IMR-90 (cell line): ENCODE measurements around the gene ROBO2. TPM values are rescaled to one million over a fixed set of nuclear protein-coding genes. Genes with fewer than 3 reads are reported as not detected.

Experiments
- ATAC-seq: fragments of 200-7000 bp; cut with Tn5 transposase; 2 replicates; pipeline ENCODE4 v1.9.1; 2020; ENCODE audit warnings: low read depth, mild to moderate bottlenecking, moderate library complexity
- BruUV-seq: library from RNA; stranded (reverse); fragments of 400-500 nt; replicated peaks from 2 replicates; lab custom pipeline; 2021; lab: Mats Ljungman, UMichigan
- CTCF ChIA-PET: fragments of 300-600 bp; formaldehyde crosslinking; extraction: SDS; loops from one replicate; lab custom pipeline; 2021; ENCODE audit warnings: antibody characterized with exemption; lab: Yijun Ruan, JAX
- POLR2A ChIA-PET: fragments of 300-600 bp; sonication (Branson Sonifier 250); formaldehyde crosslinking; loops from one replicate; lab custom pipeline; 2022; ENCODE audit warnings: antibody characterized with exemption; ENCODE audit not compliant: unreplicated experiment; lab: Charles Lee
- DNase-seq: peaks from one replicate; pipeline ENCODE4 v3.0.0; 2013
- H2AFZ ChIP-seq: replicated peaks from 2 replicates; pipeline ENCODE3; 2013; ENCODE audit warnings: low read length, mild to moderate bottlenecking; ENCODE audit not compliant: poor library complexity
- H2AK5ac ChIP-seq: 2 replicates; pipeline ENCODE4 v1.6.1; 2013; ENCODE audit warnings: low read depth, low read length, inconsistent platforms
- H2AK9ac ChIP-seq: replicated peaks from 2 replicates; pipeline ENCODE3; 2013; ENCODE audit warnings: mild to moderate bottlenecking, low read depth, low read length, moderate library complexity; ENCODE audit not compliant: poor library complexity
- H2BK120ac ChIP-seq: 2 replicates; pipeline ENCODE4 v1.6.1; 2013; ENCODE audit warnings: low read depth, low read length, inconsistent platforms
- H2BK15ac ChIP-seq: 3 replicates; pipeline ENCODE4 v1.6.1; 2013; ENCODE audit warnings: low read depth, low read length, inconsistent platforms
- H2BK20ac ChIP-seq: 2 replicates; pipeline ENCODE4 v1.6.1; 2013; ENCODE audit warnings: low read depth, mild to moderate bottlenecking, inconsistent platforms, low read length, moderate library complexity
- H2BK5ac ChIP-seq: 2 replicates; pipeline ENCODE4 v1.6.1; 2013; ENCODE audit warnings: mild to moderate bottlenecking, low read depth, low read length, inconsistent platforms; ENCODE audit not compliant: poor library complexity, severe bottlenecking
- H3K14ac ChIP-seq: replicated peaks from 2 replicates; pipeline ENCODE4 v1.6.1; 2013; ENCODE audit warnings: low read depth, low read length, inconsistent platforms
- H3K18ac ChIP-seq: 2 replicates; pipeline ENCODE4 v1.6.1; 2013; ENCODE audit warnings: low read depth, low read length, control low read depth
- H3K23ac ChIP-seq: 2 replicates; pipeline ENCODE4 v1.6.1; 2013; ENCODE audit warnings: low read depth, low read length, inconsistent platforms
- H3K27ac ChIP-seq: 2 replicates; pipeline ENCODE4 v1.5.1; 2013; ENCODE audit warnings: mild to moderate bottlenecking, control low read depth, low read length; ENCODE audit not compliant: insufficient read depth
- H3K27me3 ChIP-seq: 2 replicates; pipeline ENCODE4 v1.6.1; 2013; ENCODE audit warnings: low read length; ENCODE audit not compliant: control insufficient read depth, insufficient read depth
- H3K36me3 ChIP-seq: 2 replicates; pipeline ENCODE4 v1.6.1; 2013; ENCODE audit warnings: low read length, mixed read lengths; ENCODE audit not compliant: control insufficient read depth, insufficient read depth
- H3K4ac ChIP-seq: 2 replicates; pipeline ENCODE4 v1.6.1; 2013; ENCODE audit warnings: low read depth, low read length, inconsistent platforms
- H3K4me1 ChIP-seq: 2 replicates; pipeline ENCODE4 v1.6.1; 2013; ENCODE audit warnings: low read length, mixed read lengths; ENCODE audit not compliant: control insufficient read depth, insufficient read depth
- H3K4me2 ChIP-seq: 2 replicates; pipeline ENCODE4 v1.6.1; 2013; ENCODE audit warnings: low read depth, mild to moderate bottlenecking, control low read depth, low read length, moderate library complexity
- H3K4me3 ChIP-seq: 2 replicates; pipeline ENCODE4 v1.5.1; 2013; ENCODE audit warnings: low read depth, mild to moderate bottlenecking, control low read depth, low read length, moderate library complexity; ENCODE audit not compliant: insufficient read depth
- H3K56ac ChIP-seq: 2 replicates; pipeline ENCODE4 v1.6.1; 2013; ENCODE audit warnings: low read length, inconsistent platforms; ENCODE audit not compliant: insufficient read depth; ENCODE audit errors: extremely low read depth
- H3K79me1 ChIP-seq, 2 experiments: 2 replicates each; pipeline ENCODE4 v1.6.1; 2013; ENCODE audit warnings: low read length in 2 of 2, inconsistent platforms in 1 of 2, low read depth in 1 of 2
- H3K9ac ChIP-seq: 2 replicates; pipeline ENCODE4 v1.6.1; 2013; ENCODE audit warnings: low read depth, low read length, control low read depth
- H3K9me1 ChIP-seq: 2 replicates; pipeline ENCODE4 v1.6.1; 2013; ENCODE audit warnings: low read length, inconsistent platforms; ENCODE audit not compliant: insufficient read depth
- H3K9me3 ChIP-seq: 2 replicates; pipeline ENCODE4 v1.6.1; 2013; ENCODE audit warnings: low read length; ENCODE audit not compliant: control insufficient read depth, insufficient read depth
- H4K20me1 ChIP-seq: 2 replicates; pipeline ENCODE4 v1.6.1; 2013; ENCODE audit warnings: low read length, inconsistent platforms; ENCODE audit not compliant: insufficient read depth
- H4K5ac ChIP-seq: 2 replicates; pipeline ENCODE4 v1.6.1; 2013; ENCODE audit warnings: mild to moderate bottlenecking, low read depth, low read length, control low read depth
- H4K8ac ChIP-seq, 2 experiments: 2 replicates each; pipeline ENCODE4 v1.6.1; 2013; ENCODE audit warnings: low read depth in 2 of 2, low read length in 2 of 2, control low read depth in 1 of 2, inconsistent platforms in 1 of 2
- H4K91ac ChIP-seq: 2 replicates; pipeline ENCODE4 v1.6.1; 2013; ENCODE audit warnings: low read depth, low read length, inconsistent platforms; ENCODE audit not compliant: insufficient read depth
- CHD1 ChIP-seq: IDR thresholded peaks from 2 replicates; pipeline ENCODE4 v1.6.1; 2012; ENCODE audit warnings: low read depth, low read length, improper control_type of control experiment
- MAFK ChIP-seq: IDR thresholded peaks from 2 replicates; pipeline ENCODE4 v1.6.1; 2012; ENCODE audit warnings: low read depth, low read length, improper control_type of control experiment
- MAZ ChIP-seq: IDR thresholded peaks from 2 replicates; pipeline ENCODE4 v1.6.1; 2012; ENCODE audit warnings: low read depth, mild to moderate bottlenecking, low read length, improper control_type of control experiment, moderate library complexity, borderline replicate concordance
- RFX5 ChIP-seq: IDR thresholded peaks from 2 replicates; pipeline ENCODE4 v1.8.0; 2012; ENCODE audit warnings: low read depth, mild to moderate bottlenecking, low read length, moderate library complexity
- WGBS, 2 experiments: methylation state at CpG; one replicate each; pipeline versions ENCODE4 v1.1.5 to v1.1.7; 2013; ENCODE audit warnings: missing lambda C conversion rate in 2 of 2; ENCODE audit not compliant: insufficient read length in 1 of 2; ENCODE audit errors: extremely low coverage in 2 of 2; 5-methylcytosine and 5-hydroxymethylcytosine counted together
- dilution Hi-C: fragments of 300-500 bp; cut with HindIII; formaldehyde crosslinking; loops from one replicate; pipeline ENCODE4 v1.14.3; 2018; ENCODE audit warnings: low sequenced_read_pairs; ENCODE audit not compliant: unreplicated experiment
- in situ Hi-C: fragments of 300-500 bp; cut with MboI; formaldehyde crosslinking; loops from 3 replicates; pipeline ENCODE4 v1.14.3; 2019; ENCODE audit warnings: low sequenced_read_pairs, inconsistent platforms, mixed read lengths
- intact Hi-C: fragments of 100-400 bp; cut with micrococcal nuclease; formaldehyde crosslinking; loops from 2 replicates; pipeline ENCODE4 v1.10.0; 2022
- polyA plus RNA-seq, 3 experiments: library from polyadenylated mRNA; depleted of rRNA; stranded (reverse); fragments of >200 nt; gene quantifications; 2 replicates each; pipeline ENCODE4 v1.2.3, GENCODE V29; 2012; ENCODE audit warnings: low replicate concordance in 1 of 3
- total RNA-seq: library from RNA; depleted of rRNA; stranded (reverse); fragments of >200 nt; gene quantifications from 2 replicates; pipeline ENCODE4 v1.2.3, GENCODE V29; 2012
- TF ChIP-seq, protein P1 (sequence below): conservative IDR thresholded peaks from 2 replicates; pipeline ENCODE4 v1.5.1; 2012; ENCODE audit warnings: mild to moderate bottlenecking, low read depth, low read length, improper control_type of control experiment

The ROBO2 gene
- total and polyA plus RNA-seq, 2 of the 4 experiments (the other 2 are of a cell fraction), result 9.3 to 14.5 TPM

DNA sequence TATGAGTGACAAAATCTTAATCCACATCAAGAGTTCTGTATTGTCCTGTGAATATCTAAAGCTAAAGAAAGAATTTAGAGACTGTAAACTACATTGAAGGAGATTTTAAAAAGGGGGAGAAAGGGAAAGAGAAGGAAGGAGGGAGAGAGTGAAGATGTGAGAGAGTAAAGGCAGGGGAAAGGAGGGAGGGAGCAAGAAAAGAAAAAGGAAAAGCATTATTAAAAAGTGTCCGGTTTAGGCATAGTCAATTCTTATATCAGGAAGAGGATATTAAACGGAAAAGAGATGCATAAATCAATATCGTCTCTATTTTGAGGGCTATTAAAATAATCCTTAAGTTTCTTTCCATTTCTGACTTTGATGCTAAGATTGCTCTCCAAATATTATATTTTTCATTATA, 332.1 kb downstream of the ROBO2 start:
- ChIA-PET CTCF (no interaction called here), POLR2A (no interaction called here)
- Histone ChIP-seq H2BK20ac (no peak overlapping the region), H3K4me1 (no peaks in the 10 kb centered on the region), H2BK15ac (no peak overlapping the region), H3K4me3 (no peak overlapping the region), H4K91ac (no peak overlapping the region), H3K14ac (no peak overlapping the region), H2AK5ac (no peak overlapping the region), H3K79me1 (no peaks in the 10 kb centered on the region), H3K9ac (no peak overlapping the region), H3K23ac (no peak overlapping the region), H4K5ac (no peak overlapping the region), H3K36me3 (no peaks in the 10 kb centered on the region), H3K9me3 (no peaks in the 10 kb centered on the region), H2AFZ (no peak overlapping the region), H3K56ac (no peak overlapping the region), H3K27ac (no peak overlapping the region), H2BK5ac (no peak overlapping the region), H2AK9ac (no peak overlapping the region), H3K4ac (no peak overlapping the region), H4K8ac (no peak overlapping the region), H3K9me1 (no peaks in the 10 kb centered on the region), H3K18ac (no peak overlapping the region), H3K4me2 (no peak overlapping the region), H4K20me1 (no peaks in the 10 kb centered on the region), H3K27me3 (no peaks in the 10 kb centered on the region), H2BK120ac (no peak overlapping the region)
- WGBS, 2 experiments, result no CpG with 5 or more reads among the region's 3 CpGs
- ATAC-seq, result no peak
- intact Hi-C loops, result no loop called here
- dilution Hi-C loops, result no loop called here
- no peak for DNase-seq
- BruUV-seq, result no TSS peak
- TF ChIP-seq, protein P1, sequence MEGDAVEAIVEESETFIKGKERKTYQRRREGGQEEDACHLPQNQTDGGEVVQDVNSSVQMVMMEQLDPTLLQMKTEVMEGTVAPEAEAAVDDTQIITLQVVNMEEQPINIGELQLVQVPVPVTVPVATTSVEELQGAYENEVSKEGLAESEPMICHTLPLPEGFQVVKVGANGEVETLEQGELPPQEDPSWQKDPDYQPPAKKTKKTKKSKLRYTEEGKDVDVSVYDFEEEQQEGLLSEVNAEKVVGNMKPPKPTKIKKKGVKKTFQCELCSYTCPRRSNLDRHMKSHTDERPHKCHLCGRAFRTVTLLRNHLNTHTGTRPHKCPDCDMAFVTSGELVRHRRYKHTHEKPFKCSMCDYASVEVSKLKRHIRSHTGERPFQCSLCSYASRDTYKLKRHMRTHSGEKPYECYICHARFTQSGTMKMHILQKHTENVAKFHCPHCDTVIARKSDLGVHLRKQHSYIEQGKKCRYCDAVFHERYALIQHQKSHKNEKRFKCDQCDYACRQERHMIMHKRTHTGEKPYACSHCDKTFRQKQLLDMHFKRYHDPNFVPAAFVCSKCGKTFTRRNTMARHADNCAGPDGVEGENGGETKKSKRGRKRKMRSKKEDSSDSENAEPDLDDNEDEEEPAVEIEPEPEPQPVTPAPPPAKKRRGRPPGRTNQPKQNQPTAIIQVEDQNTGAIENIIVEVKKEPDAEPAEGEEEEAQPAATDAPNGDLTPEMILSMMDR, result no peak
- TF ChIP-seq CHD1 (no peak), MAFK (no peak), RFX5 (no peak), MAZ (no peak)
- in situ Hi-C loops, result no loop called here
